CD4-positive, alpha-beta T cell (primary cell): ENCODE measurements around the gene UBA1. TPM values are rescaled to one million over a fixed set of nuclear protein-coding genes. Genes with fewer than 3 reads are reported as not detected.

Experiments used
- ATAC-seq: fragments of 200-7000 bp; cut with Tn5 transposase; one replicate; pipeline ENCODE4 v1.10.0; 2022; ENCODE audit warnings: mild to moderate bottlenecking; ENCODE audit not compliant: poor library complexity
- CTCF ChIA-PET: fragments of 350-600 bp; sonication (Branson Sonifier 250); formaldehyde crosslinking; loops from one replicate; lab custom pipeline; 2021; ENCODE audit warnings: antibody characterized with exemption, inconsistent platforms; lab: Charles Lee
- POLR2A ChIA-PET: fragments of 350-600 bp; sonication (Branson Sonifier 250); formaldehyde crosslinking; loops from one replicate; lab custom pipeline; 2021; ENCODE audit warnings: antibody characterized with exemption, inconsistent platforms; lab: Charles Lee
- DNase-seq, 14 experiments: peaks; one replicate each; pipeline ENCODE4 v3.0.0-alpha.2; 2013 to 2020; ENCODE audit warnings: mixed read lengths in 2 of 14
- H3K27ac ChIP-seq, 2 donors: one replicate each; pipeline versions ENCODE4 v1.5.1 to v1.7.0; 2013; ENCODE audit warnings: low read length in 2 of 2, low read depth in 1 of 2, mild to moderate bottlenecking in 1 of 2
- H3K27me3 ChIP-seq, 2 experiments: 1 replicate in 1 of 2; 2 replicates in 1 of 2; pipeline versions ENCODE4 v1.6.1 to v1.7.0; 2013; ENCODE audit warnings: low read length in 2 of 2, control low read depth in 1 of 2, mild to moderate bottlenecking in 1 of 2, moderate library complexity in 1 of 2; ENCODE audit not compliant: insufficient read depth in 2 of 2, control insufficient read depth in 1 of 2
- H3K36me3 ChIP-seq: one replicate; pipeline ENCODE4 v1.6.1; 2013; ENCODE audit warnings: low read length, control low read depth; ENCODE audit not compliant: insufficient read depth
- H3K4me1 ChIP-seq: one replicate; pipeline ENCODE4 v1.6.1; 2013; ENCODE audit warnings: low read length, control low read depth; ENCODE audit not compliant: insufficient read depth
- H3K4me3 ChIP-seq: one replicate; pipeline ENCODE4 v1.5.1; 2013; ENCODE audit warnings: mild to moderate bottlenecking, low read length, moderate library complexity
- H3K9me3 ChIP-seq, 2 experiments: 1 replicate in 1 of 2; 2 replicates in 1 of 2; pipeline versions ENCODE4 v1.6.1 to v1.7.0; 2013; ENCODE audit warnings: low read length in 2 of 2, mild to moderate bottlenecking in 2 of 2, control low read depth in 1 of 2, moderate library complexity in 1 of 2; ENCODE audit not compliant: control insufficient read depth in 1 of 2, insufficient read depth in 1 of 2
- H3K27ac Mint-ChIP-seq: one replicate; pipeline ENCODE4 v1.8.0; 2020; ENCODE audit warnings: mixed read lengths
- H3K27me3 Mint-ChIP-seq: one replicate; pipeline ENCODE4 v1.8.0; 2021; ENCODE audit warnings: mixed read lengths
- H3K36me3 Mint-ChIP-seq: one replicate; pipeline ENCODE4 v1.8.0; 2021; ENCODE audit warnings: low read depth, mixed read lengths
- H3K4me1 Mint-ChIP-seq: one replicate; pipeline ENCODE4 v1.8.0; 2021; ENCODE audit warnings: low read depth, mixed read lengths
- H3K4me3 Mint-ChIP-seq: one replicate; pipeline ENCODE4 v1.8.0; 2020; ENCODE audit warnings: mild to moderate bottlenecking, mixed read lengths
- H3K9me3 Mint-ChIP-seq: one replicate; pipeline ENCODE4 v1.8.0; 2020; ENCODE audit warnings: mixed read lengths
- CTCF ChIP-seq: fragments of 200-600 bp; IDR thresholded peaks from one replicate; pipeline ENCODE4 v1.8.0; 2022; ENCODE audit warnings: antibody characterized with exemption, mild to moderate bottlenecking
- intact Hi-C, 2 experiments: fragments of 100-400 bp; cut with DNase I in 1 of 2; cut with micrococcal nuclease in 1 of 2; formaldehyde crosslinking; loops; one replicate each; pipeline versions ENCODE4 v1.15.1 to v1.9.0; 2023 to 2025; cut with DNase I, micrococcal nuclease
- total RNA-seq, 174 experiments: library from RNA in 2 of 174; stranded (reverse) in 2 of 174; gene quantifications; one replicate each; pipeline ENCODE4 v1.2.3 and lab custom pipeline; 2021 to 2026

The UBA1 gene
- total RNA-seq, 2 experiments from 2014 or later: 70.0 to 72.1 TPM

- DNase-seq (no peak), ATAC-seq (no peak)
- Histone ChIP-seq H3K9me3 (no peaks in the 10 kb centered on the region), H3K27ac (no peak overlapping the region), H3K4me3 (no peak overlapping the region), H3K27me3 (no peaks in the 10 kb centered on the region), H3K36me3 (peaks cover 87% of the 10 kb centered on the region), H3K4me1 (no peaks in the 10 kb centered on the region)
- no peak overlapping the region for H3K4me3 Mint-ChIP-seq
- H3K27ac Mint-ChIP-seq: no peak overlapping the region
- H3K9me3 Mint-ChIP-seq: no peaks in the 10 kb centered on the region
- ChIA-PET CTCF (interaction anchor here (0.9 to 1.4 kb wide), 2 partner anchors 106 to 179 kb away, joined by 3 to 4 read pairs; no protein-coding TSS in a partner anchor), POLR2A (interaction anchor here (1.3 kb wide), 1 partner anchor 11 kb away, joined by 4 read pairs; no protein-coding TSS in a partner anchor)
- intact Hi-C loops: no loop called here
- no peak for TF ChIP-seq CTCF
- H3K36me3 Mint-ChIP-seq: peaks cover 79% of the 10 kb centered on the region
- H3K27me3 Mint-ChIP-seq: no peaks in the 10 kb centered on the region
- no peaks in the 10 kb centered on the region for H3K4me1 Mint-ChIP-seq
Observed at GRCh38 chrX:47206316-47206715, 12.7 kb downstream of the UBA1 start.

GRCh38 chrX:47208108-47208507, 14.5 kb downstream of the UBA1 start:
- ChIA-PET POLR2A (no interaction called here), CTCF (no interaction called here)
- Histone ChIP-seq H3K4me3 (no peak overlapping the region), H3K27ac (no peak overlapping the region), H3K4me1 (no peaks in the 10 kb centered on the region), H3K27me3 (no peaks in the 10 kb centered on the region), H3K9me3 (no peaks in the 10 kb centered on the region), H3K36me3 (peaks cover 87% of the 10 kb centered on the region)
- H3K4me1 Mint-ChIP-seq: peaks cover 4% of the 10 kb centered on the region
- H3K27me3 Mint-ChIP-seq: no peaks in the 10 kb centered on the region
- peaks cover 78% of the 10 kb centered on the region for H3K36me3 Mint-ChIP-seq
- H3K4me3 Mint-ChIP-seq: no peak overlapping the region
- no peak overlapping the region for H3K27ac Mint-ChIP-seq
- TF ChIP-seq CTCF: no peak
- H3K9me3 Mint-ChIP-seq: no peaks in the 10 kb centered on the region
- DNase-seq: no peak
- intact Hi-C loops: no loop called here
- ATAC-seq: no peak

GRCh38 chrX:47209508-47210238, 16.0 kb downstream of the UBA1 start:
- CTCF ChIA-PET: no interaction called here
- H3K27ac Mint-ChIP-seq: no peak overlapping the region
- H3K27me3 Mint-ChIP-seq: no peaks in the 10 kb centered on the region

More at GRCh38 chrX:47209508-47210238, 16.0 kb downstream of the UBA1 start:
- Histone ChIP-seq H3K4me1 (no peaks in the 10 kb centered on the region), H3K27me3 (no peaks in the 10 kb centered on the region), H3K27ac (no peak overlapping the region), H3K9me3 (no peaks in the 10 kb centered on the region), H3K4me3 (no peak overlapping the region), H3K36me3 (peaks cover 87% of the 10 kb centered on the region)
- no peak overlapping the region for H3K4me3 Mint-ChIP-seq
- no peak for ATAC-seq
- peaks cover 81% of the 10 kb centered on the region for H3K36me3 Mint-ChIP-seq
- H3K9me3 Mint-ChIP-seq: no peaks in the 10 kb centered on the region
- no peak for TF ChIP-seq CTCF
- POLR2A ChIA-PET: no interaction called here
- intact Hi-C loops: no loop called here
- DNase-seq: no peak
- peaks cover 4% of the 10 kb centered on the region for H3K4me1 Mint-ChIP-seq
